NCI-H748 (cell line): Measurements from ENCODE around the gene BORA.
A peak's percentile ranks its signal among the peaks of the same experiment; 100 is the strongest.
"Not testable (repeated sequence)": the region's sequence is repeated elsewhere in the genome, so short reads cannot be mapped to it uniquely, and the experiment has no call there.

Experiments used
- DNase-seq: peaks from one replicate; lab custom pipeline; 2025; ENCODE audit not compliant: unreplicated experiment; lab: John Stamatoyannopoulos, UW

The BORA gene

GRCh38 chr13:72727417-72728289, at the start of gene BORA, which contains the start of gene MZT1:
TSS of gene BORA (plus strand) at chr13:72727923. CDS start at chr13:72728941, 1,018 bp downstream.
TSS of gene MZT1 (minus strand) at chr13:72727629. CDS start at chr13:72727602, 27 bp downstream.
- DNase-seq, result peak; percentile 98

GRCh38 chr13:72678312-72678711, 49.4 kb upstream of the BORA start:
- DNase-seq, result no peak

GRCh38 chr13:72680353-72680752, 47.4 kb upstream of the BORA start:
- DNase-seq, result no peak

- no peak for DNase-seq
Measured at GRCh38 chr13:72686766-72687165, 41.0 kb upstream of the BORA start.

- DNase-seq, result no peak
Measured at GRCh38 chr13:72689181-72689696, 38.5 kb upstream of the BORA start.

DNA sequence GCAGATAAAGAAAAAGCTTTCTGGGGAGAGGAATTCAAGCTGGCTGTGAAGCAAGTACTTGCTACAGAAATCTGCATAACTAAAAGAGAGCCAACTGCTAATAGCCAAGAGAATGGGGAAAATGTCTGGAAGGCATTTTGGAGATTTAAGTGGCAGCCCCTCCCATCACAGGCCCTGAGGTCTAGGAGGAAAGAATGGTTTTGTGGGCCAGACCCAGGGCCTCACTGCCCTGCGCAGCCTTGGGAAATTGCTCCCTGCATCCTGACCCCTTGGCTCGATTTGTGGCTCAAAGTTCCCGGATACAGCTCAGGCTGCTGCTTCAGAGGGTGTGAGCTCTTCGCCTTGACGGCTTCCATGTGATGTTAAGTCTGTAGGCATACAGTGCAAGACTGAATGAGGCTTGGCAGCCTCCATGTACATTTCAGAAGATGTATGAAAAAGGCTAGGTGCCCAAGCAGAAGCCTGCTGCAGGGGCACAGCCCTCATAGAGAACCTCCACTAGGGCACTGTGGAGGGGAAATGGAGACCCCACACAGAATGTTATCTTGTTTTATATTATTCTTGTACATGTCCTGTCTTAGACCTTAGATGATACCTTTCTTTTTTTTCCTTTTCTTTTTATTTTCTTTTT, 34.7 kb upstream of the BORA start:
- no peak for DNase-seq

- DNase-seq, result no peak
Measured at GRCh38 chr13:72693832-72694231, 33.9 kb upstream of the BORA start.

GRCh38 chr13:72694314-72694713, 33.4 kb upstream of the BORA start:
- no peak for DNase-seq

- DNase-seq, result peak; percentile 41
Measured at GRCh38 chr13:72696579-72696978, 31.1 kb upstream of the BORA start.

DNA sequence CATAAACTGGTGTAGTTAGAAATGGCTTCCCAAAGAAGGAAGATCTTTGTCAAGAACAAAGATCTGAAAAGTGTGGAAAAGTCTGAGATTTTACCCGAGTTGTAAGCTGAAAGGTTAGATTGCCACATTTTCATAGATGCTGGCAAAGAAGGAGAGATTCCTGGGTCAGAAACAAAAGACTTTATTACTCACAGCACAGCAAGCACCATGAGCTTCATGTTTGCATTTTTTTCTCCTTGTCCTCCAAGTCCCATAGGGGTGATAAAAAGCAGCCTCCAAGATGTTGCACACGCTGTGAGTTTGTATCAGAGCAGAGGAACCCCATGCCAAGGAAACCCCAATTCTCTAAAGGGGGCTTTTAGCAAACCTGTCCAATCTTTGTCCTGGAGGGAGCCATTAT, 29.6 kb upstream of the BORA start:
- no peak for DNase-seq

- DNase-seq, result no peak
Measured at GRCh38 chr13:72700509-72700908, 27.2 kb upstream of the BORA start.

GRCh38 chr13:72716776-72717175, 10.9 kb upstream of the BORA start:
- DNase-seq, result no peak

- DNase-seq, result not testable (repeated sequence)
Measured at GRCh38 chr13:72726185-72726584, 1.5 kb upstream of the BORA start.

DNA sequence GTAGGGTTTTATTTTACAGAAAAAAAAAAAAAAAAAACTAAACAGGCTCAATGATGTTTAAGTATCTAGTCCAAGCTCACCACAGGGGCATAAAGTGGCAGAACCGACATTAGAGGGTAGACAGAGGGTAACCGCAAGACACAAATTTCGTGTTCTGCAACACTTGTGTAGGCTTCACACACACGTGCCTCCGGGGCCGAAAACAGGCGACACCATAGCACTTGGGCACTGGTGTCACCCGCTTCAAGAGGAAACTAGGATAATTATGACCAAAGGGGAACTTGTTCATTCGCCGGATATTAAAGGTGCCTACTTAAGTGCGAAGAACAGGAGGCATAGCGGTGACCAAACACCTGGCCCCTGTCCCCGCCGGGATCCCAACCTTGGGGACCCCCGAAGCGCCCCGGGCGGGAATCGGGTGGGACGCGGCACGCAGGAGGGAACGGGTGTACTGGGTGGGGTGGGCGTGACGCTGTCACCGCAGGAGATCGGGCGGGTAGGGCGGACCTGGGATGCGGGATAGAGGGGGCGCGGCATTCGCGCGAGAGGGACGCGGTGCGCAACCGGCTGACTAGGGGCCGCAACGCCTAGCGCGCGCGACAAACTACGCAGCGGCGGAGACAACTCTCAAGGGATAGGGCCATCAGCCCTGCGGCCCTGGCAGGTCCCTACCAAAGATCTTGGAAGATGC, 852 bp upstream of the BORA start:
- peak; percentile 76 for DNase-seq

GRCh38 chr13:72728290-72728605, 525 bp downstream of the BORA start:
- DNase-seq, result no peak

GRCh38 chr13:72737033-72737432, 9.3 kb downstream of the BORA start:
- no peak for DNase-seq

- no peak for DNase-seq
Measured at GRCh38 chr13:72740015-72740414, 12.3 kb downstream of the BORA start.

- DNase-seq, result no peak
Measured at GRCh38 chr13:72745260-72745659, 17.5 kb downstream of the BORA start.

- DNase-seq, result no peak
Measured at GRCh38 chr13:72751220-72751619, 23.5 kb downstream of the BORA start.

DNA sequence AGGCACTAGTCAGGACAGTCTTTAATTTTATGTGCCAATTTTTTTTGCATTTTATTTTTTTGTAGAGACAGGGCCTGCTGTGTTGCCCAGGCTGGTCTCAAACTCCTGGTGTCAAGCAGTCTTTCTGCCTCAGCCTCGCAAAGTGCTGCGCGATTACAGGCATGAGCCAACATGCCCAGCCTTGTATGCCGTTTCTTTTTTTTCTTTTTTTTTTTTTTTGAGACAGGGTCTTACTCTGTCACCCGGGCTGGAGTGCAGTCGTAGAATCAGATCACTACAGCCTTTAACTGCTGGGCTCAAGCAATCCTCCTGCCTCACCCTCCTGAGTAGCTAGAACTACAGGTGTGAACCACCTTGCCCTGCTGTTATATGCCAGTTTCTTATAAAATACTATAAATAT, 26.4 kb downstream of the BORA start:
- DNase-seq, result no peak

GRCh38 chr13:72757792-72758535, 30.2 kb downstream of the BORA start:
- DNase-seq, result no peak
